Measurements from ENCODE around the gene CCK.
"Not testable (repeated sequence)": the region's sequence is repeated elsewhere in the genome, so short reads cannot be mapped to it uniquely, and the experiment has no call there.

Gene CCK, protein sequence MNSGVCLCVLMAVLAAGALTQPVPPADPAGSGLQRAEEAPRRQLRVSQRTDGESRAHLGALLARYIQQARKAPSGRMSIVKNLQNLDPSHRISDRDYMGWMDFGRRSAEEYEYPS

GRCh38 chr3:42266085-42266484 lies at the start of gene CCK:
CCK (minus strand) TSS chr3:42266185; CDS start chr3:42263630, 2,555 bp downstream.
- no peak for DNase-seq (ENCODE audit: low read depth in 2 of 2, low spot score in 1 of 2)

DNA sequence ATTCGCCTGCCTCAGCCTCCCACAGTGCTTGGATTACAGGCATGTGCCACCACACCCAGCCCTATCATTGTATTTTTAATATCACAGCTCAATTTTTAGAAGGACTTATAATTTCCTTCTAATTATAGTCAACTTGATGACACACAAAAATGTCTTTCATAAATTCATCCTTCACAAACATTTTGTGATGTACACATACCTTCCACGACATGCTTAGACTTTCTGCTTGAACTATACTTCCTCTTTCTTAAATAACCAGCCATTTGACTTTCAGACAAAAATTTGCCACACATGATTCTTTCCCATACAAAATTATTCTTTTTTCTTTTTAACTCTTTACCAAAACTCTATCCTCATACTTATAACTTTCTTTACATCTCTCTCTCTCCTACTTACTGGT lies 48.4 kb upstream of the CCK start:
- no peak for DNase-seq (ENCODE audit: low read depth in 2 of 2, low spot score in 1 of 2)

DNA sequence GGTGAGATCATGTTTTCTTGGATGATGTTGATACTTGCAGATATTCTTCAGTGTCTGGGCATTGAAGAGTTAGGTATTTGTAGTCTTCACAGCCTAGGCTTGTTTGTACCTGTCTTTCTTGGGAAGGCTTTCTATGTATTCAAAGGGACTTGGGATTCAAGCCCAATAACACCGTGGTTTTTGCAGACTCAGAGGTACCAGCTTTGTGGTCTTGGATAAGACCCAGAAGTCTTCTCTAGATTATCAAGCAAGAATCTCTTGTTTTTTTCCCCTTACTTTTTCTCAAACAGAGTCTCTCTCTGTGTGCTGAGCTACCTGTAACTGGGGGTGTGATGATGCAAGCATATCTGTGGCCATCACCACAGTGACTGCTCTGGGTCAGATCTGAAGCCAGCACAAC lies 42.7 kb upstream of the CCK start:
- DNase-seq (ENCODE audit: low read depth in 2 of 2, low spot score in 1 of 2): no peak

- DNase-seq (ENCODE audit: low read depth in 2 of 2, low spot score in 1 of 2): no peak
Measured at GRCh38 chr3:42306499-42306898, 40.5 kb upstream of the CCK start.

DNA sequence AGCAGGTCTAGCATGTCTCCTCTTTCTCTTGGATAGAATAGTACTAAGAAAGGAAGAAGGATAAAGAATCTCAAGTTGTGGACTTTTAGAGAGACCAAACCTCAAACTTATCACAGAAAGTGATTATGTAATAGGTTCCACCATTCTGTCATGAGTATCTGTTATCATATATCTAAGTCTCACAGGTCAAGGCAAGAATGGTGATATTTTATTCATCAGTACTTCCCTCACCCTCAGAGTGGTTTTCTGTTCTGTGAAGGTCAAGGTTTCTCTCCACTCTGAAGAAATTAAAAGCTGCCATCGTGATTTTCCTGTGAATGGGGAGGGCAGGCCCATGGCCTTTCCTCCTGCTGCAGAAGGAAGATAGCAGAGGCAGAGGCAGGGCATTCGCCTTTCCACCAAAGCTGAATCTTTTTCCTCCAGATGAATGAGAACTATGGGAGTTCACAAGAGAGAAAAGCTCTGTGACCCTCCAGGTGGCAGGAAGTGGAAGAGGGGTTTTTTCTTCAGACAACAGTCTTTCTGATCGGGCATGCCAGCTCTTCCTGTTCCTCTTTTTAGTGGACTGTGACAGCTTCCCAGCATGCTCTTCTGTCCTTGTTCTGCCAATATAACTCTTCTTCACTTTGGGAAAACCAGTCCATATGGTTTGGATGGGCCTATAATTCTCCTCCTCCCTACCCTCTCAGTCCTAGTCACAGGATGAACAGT lies 37.1 kb upstream of the CCK start:
- DNase-seq (ENCODE audit: low read depth in 2 of 2, low spot score in 1 of 2): no peak

DNA sequence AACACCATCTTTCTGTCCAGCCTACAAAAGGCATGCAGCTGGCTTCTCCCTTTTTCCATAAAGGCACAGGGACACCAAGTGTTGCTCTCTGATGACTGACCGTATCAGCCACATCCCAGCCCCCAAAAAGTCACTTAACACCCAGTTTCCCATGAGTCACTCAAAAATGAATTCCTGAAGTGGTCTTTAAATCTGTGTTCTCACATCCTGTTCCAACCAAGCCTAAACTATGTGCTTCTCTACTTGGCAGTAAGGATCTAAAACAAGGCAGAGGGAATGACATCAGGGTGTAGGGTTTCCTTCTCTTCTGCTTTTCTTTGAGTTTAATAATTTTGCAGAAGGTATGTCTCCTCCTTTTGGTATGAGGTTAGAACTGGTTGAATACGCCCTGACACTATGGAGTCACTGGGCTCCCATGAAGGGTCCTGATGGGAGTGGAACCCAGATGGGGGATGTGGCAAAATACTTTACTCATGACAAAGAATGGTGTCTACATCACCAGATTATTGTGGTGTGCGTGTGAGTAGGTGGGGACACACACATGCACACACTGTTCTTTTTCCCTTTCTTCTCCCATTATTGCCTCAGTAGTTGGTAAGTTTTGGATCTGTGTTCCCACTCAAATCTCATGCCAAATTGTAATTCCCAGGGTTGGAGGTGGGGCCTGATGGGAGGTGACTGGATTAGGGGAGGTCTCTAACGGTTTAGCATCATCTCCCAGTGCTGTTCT lies 35.6 kb upstream of the CCK start:
- DNase-seq (ENCODE audit: low read depth in 2 of 2, low spot score in 1 of 2): no peak

GRCh38 chr3:42300778-42301177 lies 34.8 kb upstream of the CCK start:
- DNase-seq (ENCODE audit: low read depth in 2 of 2, low spot score in 1 of 2): no peak

DNA sequence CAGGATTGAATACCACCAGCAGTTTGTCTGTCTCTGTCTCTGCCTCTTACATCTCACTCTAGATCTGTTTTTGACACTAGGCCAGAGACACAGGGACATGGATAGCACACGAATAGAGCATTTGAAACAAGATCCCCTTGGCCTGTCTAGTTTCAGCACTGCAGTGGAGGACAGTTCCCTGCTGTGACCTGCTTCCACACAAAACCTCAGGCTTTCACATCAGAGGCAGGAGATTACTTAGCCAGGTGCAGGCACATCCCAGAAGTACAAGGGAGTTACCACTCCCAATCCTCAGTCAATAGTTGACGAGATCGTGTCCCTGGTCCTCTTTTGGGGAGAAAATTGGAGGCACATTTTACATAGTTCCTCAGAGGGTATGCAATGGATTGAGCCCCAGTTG lies 34.0 kb upstream of the CCK start:
- peak in 1 of 2 donors; percentile 1 for DNase-seq (ENCODE audit: low read depth in 2 of 2, low spot score in 1 of 2)

DNA sequence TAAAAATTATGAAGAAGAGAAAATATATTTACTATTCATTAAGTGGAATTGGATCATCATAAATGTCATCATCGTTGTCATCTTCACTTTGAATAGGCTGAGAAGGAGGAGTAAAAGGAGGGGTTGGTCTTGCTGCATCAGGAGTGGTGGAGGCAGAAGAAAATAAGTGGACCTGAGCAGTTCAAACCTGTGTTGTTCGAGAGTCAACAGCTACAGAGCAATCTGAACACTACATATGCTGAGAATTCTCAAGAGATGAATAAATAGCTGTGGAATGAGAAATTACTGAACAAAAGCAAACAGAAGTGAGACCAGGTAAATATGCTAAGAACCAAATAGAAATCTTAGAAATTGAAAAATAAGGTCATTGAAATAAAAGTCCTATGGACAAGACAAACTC lies 32.3 kb upstream of the CCK start:
- DNase-seq (ENCODE audit: low read depth in 2 of 2, low spot score in 1 of 2): no peak

GRCh38 chr3:42292009-42292408 lies 26.0 kb upstream of the CCK start:
- DNase-seq (ENCODE audit: low read depth in 2 of 2, low spot score in 1 of 2): no peak

GRCh38 chr3:42290966-42291714 lies 25.2 kb upstream of the CCK start:
- no peak for DNase-seq (ENCODE audit: low read depth in 2 of 2, low spot score in 1 of 2)

DNA sequence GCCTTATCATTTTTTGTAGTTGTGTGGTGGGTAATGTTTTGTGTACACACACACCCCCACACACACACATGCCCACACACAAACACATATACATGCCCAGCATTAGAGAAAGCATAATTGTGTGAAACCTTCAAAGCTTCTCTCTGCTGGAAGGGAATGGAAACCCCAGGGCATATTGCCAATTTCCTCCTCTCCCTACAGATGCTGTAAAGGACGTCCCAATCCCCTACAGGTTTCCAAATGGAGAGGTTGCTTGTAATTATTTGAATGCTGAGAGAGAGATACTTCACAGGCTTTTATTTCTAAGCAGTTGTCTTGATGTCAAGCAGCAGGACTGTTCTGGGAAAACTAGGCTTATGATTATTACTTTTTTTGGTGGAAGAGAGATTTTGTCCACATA lies 23.0 kb upstream of the CCK start:
- no peak for DNase-seq (ENCODE audit: low read depth in 2 of 2, low spot score in 1 of 2)

GRCh38 chr3:42288385-42288784 lies 22.4 kb upstream of the CCK start:
- no peak for DNase-seq (ENCODE audit: low read depth in 2 of 2, low spot score in 1 of 2)

DNA sequence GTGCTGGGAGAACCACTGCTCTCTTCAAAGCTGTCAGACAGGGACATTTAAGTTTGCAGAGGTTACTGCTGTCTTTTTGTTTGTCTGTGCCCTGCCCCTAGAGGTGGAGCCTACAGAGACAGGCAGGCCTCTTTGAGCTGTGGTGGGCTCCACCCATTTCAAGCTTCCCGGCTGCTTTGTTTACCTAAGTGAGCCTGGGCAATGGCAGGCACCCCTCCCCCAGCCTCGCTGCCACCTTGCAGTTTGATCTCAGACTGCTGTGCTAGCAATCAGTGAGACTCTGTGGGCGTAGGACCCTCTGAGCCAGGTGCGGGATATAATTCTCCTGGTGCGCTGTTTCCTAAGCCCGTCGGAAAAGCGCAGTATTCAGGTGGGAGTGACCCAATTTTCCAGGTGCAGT lies 21.4 kb upstream of the CCK start:
- DNase-seq (ENCODE audit: low read depth in 2 of 2, low spot score in 1 of 2): not testable (repeated sequence)

DNA sequence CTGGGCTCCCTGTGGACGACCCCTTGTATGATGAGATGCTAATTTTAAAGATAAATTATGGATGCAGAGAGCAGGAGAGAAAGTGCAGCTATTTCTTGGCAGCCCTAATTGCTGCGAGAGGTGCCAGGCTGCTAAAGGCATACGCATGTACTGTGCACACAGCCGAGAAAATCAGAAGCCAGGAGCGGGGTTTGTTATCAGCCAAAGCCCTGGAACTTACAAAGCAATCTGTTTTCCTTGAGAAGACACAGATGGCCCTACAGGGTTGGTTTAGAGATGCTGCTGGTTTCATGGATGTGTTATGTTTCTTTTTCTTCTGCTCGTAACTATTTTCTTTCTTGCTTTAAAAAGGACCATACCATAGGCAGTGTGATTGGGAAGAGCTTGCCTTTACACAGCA lies 11.7 kb upstream of the CCK start:
- DNase-seq (ENCODE audit: low read depth in 2 of 2, low spot score in 1 of 2): no peak

DNA sequence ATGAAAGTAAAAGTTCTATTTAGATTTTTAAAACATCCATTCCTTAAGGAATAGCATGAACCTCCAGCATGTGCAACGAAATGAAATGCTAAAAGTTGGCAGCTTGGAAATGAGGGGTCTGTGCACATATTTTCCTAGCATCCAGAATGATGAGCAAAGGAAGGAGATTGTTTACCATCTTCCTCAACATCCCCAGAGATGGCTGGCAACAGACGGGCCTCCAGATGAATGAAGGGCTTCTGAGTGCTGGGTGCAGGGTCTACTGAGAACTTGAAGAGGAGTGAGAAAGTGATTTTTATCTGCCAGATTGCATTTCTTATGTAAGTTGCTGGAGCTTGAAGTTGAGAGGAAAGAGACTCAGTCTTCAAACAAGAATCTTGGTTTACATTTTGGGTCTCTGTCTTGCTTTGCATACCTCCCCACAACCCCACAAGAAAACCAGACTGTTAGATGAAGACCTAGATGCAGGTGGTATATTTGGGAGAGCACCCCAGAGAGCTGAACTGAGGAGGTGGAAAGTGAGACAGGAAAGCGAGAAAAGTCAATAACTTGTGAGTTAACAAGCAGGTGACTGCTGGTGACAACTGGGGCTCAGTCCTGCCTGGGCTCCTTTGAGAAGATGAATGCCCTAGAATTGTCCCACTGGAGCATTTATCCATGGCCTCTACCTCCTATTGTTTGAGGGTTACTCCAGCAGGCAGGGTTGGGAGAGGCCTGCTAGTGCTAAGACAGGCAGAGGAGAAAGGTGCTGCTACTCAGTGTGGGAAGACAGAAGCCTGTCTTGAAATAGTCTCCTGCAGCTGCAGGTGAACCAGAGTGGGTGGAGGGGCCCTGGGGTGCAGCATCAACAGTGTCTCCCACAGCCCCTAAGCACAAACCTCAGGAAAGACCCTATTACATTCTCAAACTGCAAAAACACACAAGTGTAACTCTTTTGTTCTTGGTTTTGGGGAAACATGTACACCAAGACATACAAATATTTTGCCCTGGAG lies 10.5 kb upstream of the CCK start:
- no peak for DNase-seq (ENCODE audit: low read depth in 2 of 2, low spot score in 1 of 2)

DNA sequence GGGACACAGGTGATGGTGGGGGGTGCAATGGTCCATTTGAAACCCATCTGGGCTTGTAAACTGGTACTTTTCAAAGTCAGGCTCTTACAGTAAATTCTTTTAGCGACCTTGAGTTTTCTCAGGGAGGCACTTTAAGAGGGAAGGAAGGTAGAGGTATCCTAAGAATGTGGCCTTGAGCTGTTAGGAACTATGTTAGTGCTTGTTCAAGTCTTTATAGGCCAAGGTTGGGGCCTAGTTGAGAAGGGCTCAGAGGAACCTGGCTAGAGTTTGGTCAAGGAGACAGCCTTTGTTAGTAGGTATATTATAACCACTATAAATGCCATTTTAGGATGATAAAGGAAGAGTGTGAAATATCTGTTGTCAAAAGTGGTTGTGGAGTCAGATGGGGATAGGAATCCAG lies 9.2 kb upstream of the CCK start:
- DNase-seq (ENCODE audit: low read depth in 2 of 2, low spot score in 1 of 2): no peak

- no peak for DNase-seq (ENCODE audit: low read depth in 2 of 2, low spot score in 1 of 2)
Measured at GRCh38 chr3:42274266-42274665, 8.3 kb upstream of the CCK start.

- no peak for DNase-seq (ENCODE audit: low read depth in 2 of 2, low spot score in 1 of 2)
Measured at GRCh38 chr3:42273361-42273760, 7.4 kb upstream of the CCK start.

GRCh38 chr3:42271786-42272185 lies 5.8 kb upstream of the CCK start:
- DNase-seq (ENCODE audit: low read depth in 2 of 2, low spot score in 1 of 2): no peak

DNA sequence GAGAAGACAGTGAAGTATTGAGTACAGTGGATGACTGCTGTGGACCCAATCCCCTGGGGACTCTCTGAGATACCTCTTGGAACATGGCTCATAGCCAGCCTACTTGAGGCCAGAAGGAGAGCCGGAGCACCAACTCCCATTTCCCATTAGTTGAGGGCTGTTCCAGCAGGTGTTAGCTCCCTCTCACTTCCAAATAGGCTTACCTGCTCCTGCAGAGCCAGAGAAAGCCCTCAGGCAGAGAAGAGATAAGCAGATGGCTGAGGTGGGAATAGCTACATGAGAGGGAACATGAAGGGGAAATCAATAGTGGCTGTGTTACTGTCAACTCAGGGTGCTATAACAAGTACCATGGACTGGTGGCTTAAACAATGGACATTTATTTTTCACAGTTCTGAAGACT lies 4.6 kb upstream of the CCK start:
- DNase-seq (ENCODE audit: low read depth in 2 of 2, low spot score in 1 of 2): no peak
